Neural progenitor cell (in vitro differentiated cells): ENCODE measurements around the gene STC2. TPM values are rescaled to one million over a fixed set of nuclear protein-coding genes. Genes with fewer than 3 reads are reported as not detected.

Source experiments
- DNase-seq: peaks from one replicate; pipeline ENCODE4 v3.0.0-alpha.2; 2016; ENCODE audit warnings: low spot score
- H2AFZ ChIP-seq: fragments of 200-600 bp; sonication (generic); replicated peaks from 2 replicates; pipeline ENCODE4 v1.6.1; 2016; ENCODE audit warnings: antibody characterized with exemption
- H3F3A ChIP-seq: fragments of 200-600 bp; sonication (generic); 2 replicates; pipeline ENCODE4 v1.6.1; 2016; ENCODE audit warnings: antibody characterized with exemption, low read depth
- H3K27ac ChIP-seq: fragments of 200-600 bp; sonication (generic); 2 replicates; pipeline ENCODE4 v1.5.1; 2016; ENCODE audit warnings: mild to moderate bottlenecking
- H3K27me3 ChIP-seq: fragments of 200-600 bp; sonication (generic); 2 replicates; pipeline ENCODE4 v1.6.1; 2016; ENCODE audit warnings: mild to moderate bottlenecking, moderate library complexity
- H3K36me3 ChIP-seq: fragments of 200-600 bp; sonication (generic); 2 replicates; pipeline ENCODE4 v1.5.1; 2016
- H3K4me1 ChIP-seq: fragments of 200-600 bp; sonication (generic); 2 replicates; pipeline ENCODE4 v1.6.1; 2016; ENCODE audit warnings: mixed run types
- H3K4me2 ChIP-seq: fragments of 200-600 bp; sonication (generic); 2 replicates; pipeline ENCODE4 v1.6.1; 2016
- H3K4me3 ChIP-seq: fragments of 200-600 bp; sonication (generic); 2 replicates; pipeline ENCODE4 v1.5.1; 2016
- H3K79me2 ChIP-seq: fragments of 200-600 bp; sonication (generic); 2 replicates; pipeline ENCODE4 v1.6.1; 2016; ENCODE audit warnings: low read depth
- H3K9ac ChIP-seq: fragments of 200-600 bp; sonication (generic); 2 replicates; pipeline ENCODE4 v1.6.1; 2016
- H3K9me3 ChIP-seq: fragments of 200-600 bp; sonication (generic); 2 replicates; pipeline ENCODE4 v1.5.1; 2016; ENCODE audit warnings: low read depth
- H4K20me1 ChIP-seq: fragments of 200-600 bp; sonication (generic); 2 replicates; pipeline ENCODE4 v1.6.1; 2016; ENCODE audit warnings: low read depth
- H3K27ac Mint-ChIP-seq: 3 replicates; pipeline ENCODE4 v1.8.0; 2021; ENCODE audit warnings: mixed read lengths
- H3K27me3 Mint-ChIP-seq: 2 replicates; pipeline ENCODE4 v1.8.0; 2022; ENCODE audit warnings: low read depth, mild to moderate bottlenecking, inconsistent platforms, moderate library complexity, mixed read lengths; ENCODE audit not compliant: insufficient read depth
- H3K36me3 Mint-ChIP-seq: 3 replicates; pipeline ENCODE4 v1.8.0; 2021; ENCODE audit warnings: mixed read lengths
- H3K4me1 Mint-ChIP-seq: 3 replicates; pipeline ENCODE4 v1.8.0; 2021; ENCODE audit warnings: mixed read lengths
- H3K4me3 Mint-ChIP-seq: 3 replicates; pipeline ENCODE4 v1.8.0; 2021; ENCODE audit warnings: mild to moderate bottlenecking, moderate library complexity, mixed read lengths
- H3K9me3 Mint-ChIP-seq: 3 replicates; pipeline ENCODE4 v1.8.0; 2020; ENCODE audit warnings: mixed read lengths
- EZH2 ChIP-seq: fragments of 200-600 bp; sonication (generic); IDR thresholded peaks from 2 replicates; pipeline ENCODE4 v1.6.1; 2017; ENCODE audit warnings: antibody characterized with exemption, mild to moderate bottlenecking, moderate library complexity
- EZH2phosphoT487 ChIP-seq: fragments of 200-600 bp; sonication (generic); IDR thresholded peaks from 2 replicates; pipeline ENCODE4 v1.6.1; 2017; ENCODE audit warnings: antibody characterized with exemption
- total RNA-seq: library from RNA; depleted of rRNA; stranded (reverse); fragments of >200 nt; gene quantifications from 2 replicates; pipeline ENCODE4 v1.2.3, GENCODE V29; 2015; ENCODE audit warnings: low replicate concordance
- TF ChIP-seq, protein P1 (sequence below): fragments of 200-600 bp; sonication (generic); IDR thresholded peaks from 2 replicates; pipeline ENCODE4 v1.5.1; 2017; ENCODE audit warnings: antibody characterized with exemption, mild to moderate bottlenecking

STC2 gene
- total RNA-seq, 1 donor from 2014 or later = 25.3 TPM

DNA sequence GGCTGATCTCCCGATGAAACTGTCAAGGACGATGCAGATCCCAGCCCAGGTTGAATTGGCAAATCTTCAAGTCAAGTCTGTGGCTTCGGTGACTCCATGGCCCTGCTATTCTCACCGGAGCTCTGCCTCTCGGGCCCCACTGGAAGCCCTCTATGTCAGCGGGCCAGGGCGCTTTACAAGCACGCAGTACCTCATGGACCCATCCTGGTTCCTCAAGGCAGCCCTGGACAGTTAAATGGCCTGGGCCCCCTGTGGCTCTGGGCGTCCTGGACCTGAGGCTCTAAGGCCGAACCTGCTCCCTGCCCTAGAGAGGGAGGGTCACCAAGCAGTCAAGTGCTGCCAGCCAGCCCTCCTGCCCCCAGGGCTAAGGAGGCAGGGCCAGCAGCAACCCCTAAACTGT, 45.3 kb downstream of the STC2 start:
- Histone ChIP-seq H3K4me3 (no peak overlapping the region), H4K20me1 (no peaks in the 10 kb centered on the region), H3F3A (peaks cover 7% of the 10 kb centered on the region), H2AFZ (peak overlapping the region; percentile 90), H3K9me3 (no peaks in the 10 kb centered on the region), H3K79me2 (no peaks in the 10 kb centered on the region), H3K4me1 (peaks cover 3% of the 10 kb centered on the region), H3K4me2 (no peak overlapping the region), H3K27me3 (peaks cover 58% of the 10 kb centered on the region), H3K27ac (no peak overlapping the region), H3K9ac (no peak overlapping the region), H3K36me3 (no peaks in the 10 kb centered on the region)
- Mint-ChIP-seq H3K4me3 (peak overlapping the region; percentile 31), H3K27me3 (peaks cover 29% of the 10 kb centered on the region), H3K9me3 (peaks cover 6% of the 10 kb centered on the region), H3K36me3 (no peaks in the 10 kb centered on the region), H3K27ac (no peak overlapping the region), H3K4me1 (peaks cover 11% of the 10 kb centered on the region)
- TF ChIP-seq, protein P1, sequence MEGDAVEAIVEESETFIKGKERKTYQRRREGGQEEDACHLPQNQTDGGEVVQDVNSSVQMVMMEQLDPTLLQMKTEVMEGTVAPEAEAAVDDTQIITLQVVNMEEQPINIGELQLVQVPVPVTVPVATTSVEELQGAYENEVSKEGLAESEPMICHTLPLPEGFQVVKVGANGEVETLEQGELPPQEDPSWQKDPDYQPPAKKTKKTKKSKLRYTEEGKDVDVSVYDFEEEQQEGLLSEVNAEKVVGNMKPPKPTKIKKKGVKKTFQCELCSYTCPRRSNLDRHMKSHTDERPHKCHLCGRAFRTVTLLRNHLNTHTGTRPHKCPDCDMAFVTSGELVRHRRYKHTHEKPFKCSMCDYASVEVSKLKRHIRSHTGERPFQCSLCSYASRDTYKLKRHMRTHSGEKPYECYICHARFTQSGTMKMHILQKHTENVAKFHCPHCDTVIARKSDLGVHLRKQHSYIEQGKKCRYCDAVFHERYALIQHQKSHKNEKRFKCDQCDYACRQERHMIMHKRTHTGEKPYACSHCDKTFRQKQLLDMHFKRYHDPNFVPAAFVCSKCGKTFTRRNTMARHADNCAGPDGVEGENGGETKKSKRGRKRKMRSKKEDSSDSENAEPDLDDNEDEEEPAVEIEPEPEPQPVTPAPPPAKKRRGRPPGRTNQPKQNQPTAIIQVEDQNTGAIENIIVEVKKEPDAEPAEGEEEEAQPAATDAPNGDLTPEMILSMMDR = no peak
- no peak for TF ChIP-seq EZH2phosphoT487
- TF ChIP-seq EZH2 = no peak
- DNase-seq = no peak

DNA sequence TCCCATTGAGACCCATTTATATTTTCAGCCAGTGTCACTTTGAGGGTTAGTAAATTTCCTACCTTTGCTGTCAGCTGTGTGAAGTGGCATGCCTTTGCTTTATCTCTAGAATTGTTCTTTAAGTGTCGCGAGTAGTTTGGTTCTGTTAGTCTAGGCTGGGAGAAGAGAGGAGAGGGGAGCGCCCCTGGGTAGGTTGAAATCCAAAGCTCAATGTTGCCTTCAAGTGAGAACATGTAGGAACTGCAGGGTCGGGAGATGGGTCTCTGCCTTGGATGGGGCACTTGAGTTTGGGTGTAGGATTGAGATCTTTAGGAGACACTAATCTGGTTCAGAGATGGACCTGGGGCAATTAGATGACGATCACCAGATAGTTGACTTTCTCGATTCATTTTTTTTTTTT, 46.3 kb downstream of the STC2 start:
- Histone ChIP-seq H3K27ac (no peak overlapping the region), H3K79me2 (no peaks in the 10 kb centered on the region), H3K4me3 (no peak overlapping the region), H3K9me3 (no peaks in the 10 kb centered on the region), H2AFZ (no peak overlapping the region), H3K27me3 (peaks cover 63% of the 10 kb centered on the region), H3K9ac (no peak overlapping the region), H3K4me2 (no peak overlapping the region), H3K36me3 (no peaks in the 10 kb centered on the region), H3K4me1 (peaks cover under 1% of the 10 kb centered on the region), H4K20me1 (no peaks in the 10 kb centered on the region), H3F3A (peaks cover 7% of the 10 kb centered on the region)
- Mint-ChIP-seq H3K9me3 (peaks cover 6% of the 10 kb centered on the region), H3K4me3 (no peak overlapping the region), H3K27ac (no peak overlapping the region), H3K4me1 (peaks cover 11% of the 10 kb centered on the region), H3K27me3 (peaks cover 28% of the 10 kb centered on the region), H3K36me3 (no peaks in the 10 kb centered on the region)
- no peak for TF ChIP-seq EZH2
- TF ChIP-seq, protein P1 = peak; percentile 66
- DNase-seq = peak; percentile 69

DNA sequence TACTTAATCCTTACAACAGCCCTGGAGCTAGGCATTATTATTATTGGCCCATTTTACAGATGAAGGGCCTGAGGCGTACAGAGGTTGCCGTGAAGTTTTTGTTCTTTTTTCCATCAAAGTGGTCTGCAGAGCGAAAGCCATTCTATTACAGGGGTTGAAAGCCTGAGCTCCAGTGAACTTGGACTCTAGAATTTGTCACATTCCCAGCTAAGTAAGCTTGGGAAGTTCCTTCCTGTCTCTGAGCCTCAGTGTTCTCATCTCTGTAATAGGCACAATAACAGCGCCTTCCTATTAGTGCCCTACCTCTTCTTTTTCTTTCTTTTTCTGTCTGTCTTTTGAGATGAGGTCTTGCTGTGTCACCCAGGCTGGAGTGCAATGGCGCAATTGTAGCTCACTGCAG, 49.0 kb downstream of the STC2 start:
- Histone ChIP-seq H3F3A (peaks cover 7% of the 10 kb centered on the region), H3K4me2 (no peak overlapping the region), H3K27ac (no peak overlapping the region), H3K4me3 (no peak overlapping the region), H3K79me2 (no peaks in the 10 kb centered on the region), H3K27me3 (peaks cover 76% of the 10 kb centered on the region), H3K9me3 (no peaks in the 10 kb centered on the region), H3K9ac (no peak overlapping the region), H3K4me1 (no peaks in the 10 kb centered on the region), H4K20me1 (no peaks in the 10 kb centered on the region), H3K36me3 (no peaks in the 10 kb centered on the region), H2AFZ (no peak overlapping the region)
- Mint-ChIP-seq H3K9me3 (peaks cover 7% of the 10 kb centered on the region), H3K36me3 (no peaks in the 10 kb centered on the region), H3K27me3 (peaks cover 19% of the 10 kb centered on the region), H3K27ac (no peak overlapping the region), H3K4me3 (no peak overlapping the region), H3K4me1 (peaks cover 6% of the 10 kb centered on the region)
- no peak for DNase-seq
- TF ChIP-seq EZH2phosphoT487 (no peak), EZH2 (no peak)
- TF ChIP-seq, protein P1 = no peak

DNA sequence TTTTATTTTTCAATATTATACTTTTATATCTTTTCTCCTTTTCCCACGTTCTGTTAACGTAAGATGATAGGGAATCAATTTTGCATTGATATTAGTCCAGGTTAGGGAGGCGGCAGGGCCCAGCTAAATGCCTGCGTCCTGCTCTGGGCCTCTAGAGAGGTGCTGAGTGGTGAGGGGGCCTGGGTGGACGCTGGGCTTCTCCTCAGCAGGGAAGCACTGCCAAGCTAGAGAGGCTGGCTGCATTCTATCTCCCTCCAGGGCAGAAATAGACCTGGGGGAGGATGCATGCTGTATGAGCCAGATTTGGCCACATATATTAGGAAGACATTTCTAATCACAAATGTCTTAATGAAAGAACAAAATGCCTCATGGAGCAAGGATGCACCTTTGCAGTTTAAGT, 49.6 kb downstream of the STC2 start:
- Histone ChIP-seq H2AFZ (no peak overlapping the region), H3K9ac (no peak overlapping the region), H4K20me1 (no peaks in the 10 kb centered on the region), H3K36me3 (no peaks in the 10 kb centered on the region), H3K4me3 (no peak overlapping the region), H3K79me2 (no peaks in the 10 kb centered on the region), H3K4me1 (no peaks in the 10 kb centered on the region), H3K27me3 (peaks cover 71% of the 10 kb centered on the region), H3F3A (peaks cover 7% of the 10 kb centered on the region), H3K4me2 (no peak overlapping the region), H3K27ac (no peak overlapping the region), H3K9me3 (no peaks in the 10 kb centered on the region)
- DNase-seq = no peak
- no peak overlapping the region for H3K27ac Mint-ChIP-seq
- peaks cover 7% of the 10 kb centered on the region for H3K9me3 Mint-ChIP-seq
- H3K27me3 Mint-ChIP-seq = peaks cover 17% of the 10 kb centered on the region
- no peak overlapping the region for H3K4me3 Mint-ChIP-seq
- TF ChIP-seq EZH2 (no peak), EZH2phosphoT487 (no peak)
- TF ChIP-seq, protein P1 = no peak
- no peaks in the 10 kb centered on the region for H3K36me3 Mint-ChIP-seq
- H3K4me1 Mint-ChIP-seq = peaks cover 5% of the 10 kb centered on the region
